Upper lobe of left lung (tissue), 4 donors: Measurements from ENCODE around the gene HCK.

Source experiments
- POLR2A ChIP-seq, 4 donors: fragments of 450-650 bp; IDR thresholded peaks; one replicate each; pipeline ENCODE4 v1.5.1; 2016 to 2017; ENCODE audit warnings: antibody characterized with exemption in 4 of 4, mild to moderate bottlenecking in 2 of 4
- TF ChIP-seq, protein P1 (sequence below), 6 experiments: fragments of 450-650 bp in 4 of 6; fragments of 200-600 bp in 2 of 6; sonication (generic) in 2 of 6; IDR thresholded peaks; one replicate each; pipeline ENCODE4 v1.5.1; 2016 to 2019; ENCODE audit warnings: antibody characterized with exemption in 6 of 6

DNA sequence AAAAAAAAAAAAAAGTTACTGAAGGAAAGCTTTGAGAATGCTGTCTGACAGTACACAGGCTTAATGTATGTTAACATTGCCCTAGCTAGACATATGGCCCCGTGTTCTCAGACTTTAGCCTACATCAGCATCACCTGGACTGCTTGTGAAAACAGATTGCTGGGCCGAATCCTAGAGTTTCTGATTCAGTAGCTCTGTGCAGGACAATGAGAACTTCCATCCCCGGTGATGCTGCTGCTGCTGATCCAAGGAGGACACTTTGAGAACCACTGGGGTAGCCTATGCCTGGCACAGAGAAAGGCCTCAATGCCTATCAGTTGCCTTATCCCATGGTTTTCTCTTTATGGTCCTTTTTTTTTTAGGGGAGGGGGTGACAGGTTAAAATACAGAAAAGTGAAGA is 1.6 kb downstream of the HCK start:
- TF ChIP-seq POLR2A (IDR thresholded peaks at IDR 0.05) = no peak
- TF ChIP-seq, protein P1, sequence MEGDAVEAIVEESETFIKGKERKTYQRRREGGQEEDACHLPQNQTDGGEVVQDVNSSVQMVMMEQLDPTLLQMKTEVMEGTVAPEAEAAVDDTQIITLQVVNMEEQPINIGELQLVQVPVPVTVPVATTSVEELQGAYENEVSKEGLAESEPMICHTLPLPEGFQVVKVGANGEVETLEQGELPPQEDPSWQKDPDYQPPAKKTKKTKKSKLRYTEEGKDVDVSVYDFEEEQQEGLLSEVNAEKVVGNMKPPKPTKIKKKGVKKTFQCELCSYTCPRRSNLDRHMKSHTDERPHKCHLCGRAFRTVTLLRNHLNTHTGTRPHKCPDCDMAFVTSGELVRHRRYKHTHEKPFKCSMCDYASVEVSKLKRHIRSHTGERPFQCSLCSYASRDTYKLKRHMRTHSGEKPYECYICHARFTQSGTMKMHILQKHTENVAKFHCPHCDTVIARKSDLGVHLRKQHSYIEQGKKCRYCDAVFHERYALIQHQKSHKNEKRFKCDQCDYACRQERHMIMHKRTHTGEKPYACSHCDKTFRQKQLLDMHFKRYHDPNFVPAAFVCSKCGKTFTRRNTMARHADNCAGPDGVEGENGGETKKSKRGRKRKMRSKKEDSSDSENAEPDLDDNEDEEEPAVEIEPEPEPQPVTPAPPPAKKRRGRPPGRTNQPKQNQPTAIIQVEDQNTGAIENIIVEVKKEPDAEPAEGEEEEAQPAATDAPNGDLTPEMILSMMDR (IDR thresholded peaks at IDR 0.05) = no peak
